ENCODE data around the gene ZNF534. TPM values are rescaled to one million over a fixed set of nuclear protein-coding genes. Genes with fewer than 3 reads are reported as not detected.
A peak's percentile ranks its signal among the peaks of the same experiment; 100 is the strongest.
"Not testable (repeated sequence)": the region's sequence is repeated elsewhere in the genome, so short reads cannot be mapped to it uniquely, and the experiment has no call there.

The ZNF534 gene
- total RNA-seq, 1 donor from 2014 or later, result 0.62 TPM

GRCh38 chr19:52498571-52498970 lies 69.6 kb downstream of the ZNF534 start:
- H3K27me3 ChIP-seq, result peaks cover 37% of the 10 kb centered on the region
- DNase-seq (ENCODE audit: low spot score), result no peak

GRCh38 chr19:52500474-52500873 lies 71.5 kb downstream of the ZNF534 start:
- peak overlapping the region; percentile 62 for H3K4me2 ChIP-seq
- H3K9me3 Mint-ChIP-seq, result peaks cover 56% of the 10 kb centered on the region
- H3K4me3 ChIP-seq, result peak overlapping the region; percentile 14

More at GRCh38 chr19:52498571-52498970, 69.6 kb downstream of the ZNF534 start:
- no peak overlapping the region for H3K9ac ChIP-seq
- H3K4me1 ChIP-seq, result peaks cover 16% of the 10 kb centered on the region
- Mint-ChIP-seq H3K4me1 (no peaks in the 10 kb centered on the region), H3K9me3 (peaks cover 57% of the 10 kb centered on the region), H3K27me3 (ENCODE audit: insufficient read depth, low read depth) (peaks cover 9% of the 10 kb centered on the region), H3K36me3 (peaks cover 2% of the 10 kb centered on the region), H3K4me3 (no peak overlapping the region), H3K27ac (no peak overlapping the region)
- H3F3A ChIP-seq (ENCODE audit: low read depth), result peaks cover 17% of the 10 kb centered on the region
- no peaks in the 10 kb centered on the region for H3K9me3 ChIP-seq (ENCODE audit: low read depth)
- no peak overlapping the region for H3K4me3 ChIP-seq
- no peak for TF ChIP-seq EZH2phosphoT487 (IDR thresholded peaks at IDR 0.05)
- no peak for TF ChIP-seq EZH2 (IDR thresholded peaks at IDR 0.05)
- TF ChIP-seq, protein P1, sequence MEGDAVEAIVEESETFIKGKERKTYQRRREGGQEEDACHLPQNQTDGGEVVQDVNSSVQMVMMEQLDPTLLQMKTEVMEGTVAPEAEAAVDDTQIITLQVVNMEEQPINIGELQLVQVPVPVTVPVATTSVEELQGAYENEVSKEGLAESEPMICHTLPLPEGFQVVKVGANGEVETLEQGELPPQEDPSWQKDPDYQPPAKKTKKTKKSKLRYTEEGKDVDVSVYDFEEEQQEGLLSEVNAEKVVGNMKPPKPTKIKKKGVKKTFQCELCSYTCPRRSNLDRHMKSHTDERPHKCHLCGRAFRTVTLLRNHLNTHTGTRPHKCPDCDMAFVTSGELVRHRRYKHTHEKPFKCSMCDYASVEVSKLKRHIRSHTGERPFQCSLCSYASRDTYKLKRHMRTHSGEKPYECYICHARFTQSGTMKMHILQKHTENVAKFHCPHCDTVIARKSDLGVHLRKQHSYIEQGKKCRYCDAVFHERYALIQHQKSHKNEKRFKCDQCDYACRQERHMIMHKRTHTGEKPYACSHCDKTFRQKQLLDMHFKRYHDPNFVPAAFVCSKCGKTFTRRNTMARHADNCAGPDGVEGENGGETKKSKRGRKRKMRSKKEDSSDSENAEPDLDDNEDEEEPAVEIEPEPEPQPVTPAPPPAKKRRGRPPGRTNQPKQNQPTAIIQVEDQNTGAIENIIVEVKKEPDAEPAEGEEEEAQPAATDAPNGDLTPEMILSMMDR (IDR thresholded peaks at IDR 0.05), result no peak
- no peaks in the 10 kb centered on the region for H3K36me3 ChIP-seq
- H4K20me1 ChIP-seq (ENCODE audit: low read depth), result peaks cover 9% of the 10 kb centered on the region
- no peak overlapping the region for H3K27ac ChIP-seq
- no peaks in the 10 kb centered on the region for H3K79me2 ChIP-seq (ENCODE audit: low read depth)
- H3K4me2 ChIP-seq, result no peak overlapping the region
- no peak overlapping the region for H2AFZ ChIP-seq (replicated peaks)

GRCh38 chr19:52500991-52501390 lies 72.0 kb downstream of the ZNF534 start:
- H3K9me3 ChIP-seq (ENCODE audit: low read depth); H4K20me1 ChIP-seq (ENCODE audit: low read depth); H2AFZ ChIP-seq (replicated peaks); H3K27ac Mint-ChIP-seq; H3K36me3 Mint-ChIP-seq; H3K79me2 ChIP-seq (ENCODE audit: low read depth); H3K4me1 Mint-ChIP-seq; H3K9ac ChIP-seq; H3K4me3 Mint-ChIP-seq; H3K27ac ChIP-seq; H3K36me3 ChIP-seq: not testable (repeated sequence)
- Histone ChIP-seq H3K4me1 (peaks cover 16% of the 10 kb centered on the region), H3K4me3 (peak overlapping the region; percentile 14), H3F3A (ENCODE audit: low read depth) (peaks cover 14% of the 10 kb centered on the region), H3K4me2 (peak overlapping the region; percentile 62), H3K27me3 (peaks cover 27% of the 10 kb centered on the region)
- peaks cover 10% of the 10 kb centered on the region for H3K27me3 Mint-ChIP-seq (ENCODE audit: insufficient read depth, low read depth)
- DNase-seq (ENCODE audit: low spot score), result peak; percentile 28
- peaks cover 56% of the 10 kb centered on the region for H3K9me3 Mint-ChIP-seq

More at GRCh38 chr19:52500474-52500873, 71.5 kb downstream of the ZNF534 start:
- H3K4me3 Mint-ChIP-seq; H2AFZ ChIP-seq (replicated peaks); H3K79me2 ChIP-seq (ENCODE audit: low read depth); H3K36me3 ChIP-seq; H3K9ac ChIP-seq; H3K27ac Mint-ChIP-seq; H3K36me3 Mint-ChIP-seq; H4K20me1 ChIP-seq (ENCODE audit: low read depth); H3K4me1 Mint-ChIP-seq; H3K9me3 ChIP-seq (ENCODE audit: low read depth); H3K27ac ChIP-seq: not testable (repeated sequence)
- H3K4me1 ChIP-seq, result peaks cover 16% of the 10 kb centered on the region
- H3K27me3 ChIP-seq, result peaks cover 27% of the 10 kb centered on the region
- H3K27me3 Mint-ChIP-seq (ENCODE audit: insufficient read depth, low read depth), result peaks cover 10% of the 10 kb centered on the region
- DNase-seq (ENCODE audit: low spot score), result peak; percentile 66
- H3F3A ChIP-seq (ENCODE audit: low read depth), result peaks cover 14% of the 10 kb centered on the region

Small RNAs within 50 kb of the gene (small RNA-seq; reads per million reads assigned to genes)
- not detected for gene AC010332.1

Other genes starting within 250 kb of the ZNF534 start
- 218 and 367 TPM in 2 replicates for gene PPP2R1A, start 239.1 kb upstream of the ZNF534 start, total RNA-seq (ENCODE audit: low replicate concordance)
- gene ZNF766, start 159.6 kb upstream of the ZNF534 start, total RNA-seq (ENCODE audit: low replicate concordance), result 27.2 and 66.1 TPM in 2 replicates
- 13.2 and 18.1 TPM in 2 replicates for gene ZNF480, start 132.0 kb upstream of the ZNF534 start, total RNA-seq (ENCODE audit: low replicate concordance)
- 13.0 and 13.1 TPM in 2 replicates for gene ZNF610, start 92.9 kb upstream of the ZNF534 start, total RNA-seq (ENCODE audit: low replicate concordance)
- 26.3 and 56.1 TPM in 2 replicates for gene ZNF880, start 59.2 kb upstream of the ZNF534 start, total RNA-seq (ENCODE audit: low replicate concordance)
- 16.8 and 29.8 TPM in 2 replicates for gene ZNF528, start 31.3 kb upstream of the ZNF534 start, total RNA-seq (ENCODE audit: low replicate concordance)
- gene ZNF578, start 24.4 kb downstream of the ZNF534 start, total RNA-seq (ENCODE audit: low replicate concordance), result 3.8 and 9.7 TPM in 2 replicates
- 13.5 and 18.9 TPM in 2 replicates for gene ZNF808, start 98.5 kb downstream of the ZNF534 start, total RNA-seq (ENCODE audit: low replicate concordance)
- 12.9 and 16.2 TPM in 2 replicates for gene ZNF701, start 141.1 kb downstream of the ZNF534 start, total RNA-seq (ENCODE audit: low replicate concordance)
- gene ZNF83, start 209.2 kb downstream of the ZNF534 start, total RNA-seq (ENCODE audit: low replicate concordance), result 63.8 and 76.2 TPM in 2 replicates

Measured in neural progenitor cell (in vitro differentiated cells).